Bladder microvascular endothelial cell (primary cell): ENCODE data around the gene SRSF4. TPM values are rescaled to one million over a fixed set of nuclear protein-coding genes. Genes with fewer than 3 reads are reported as not detected.

Source experiments
- total RNA-seq: library from RNA; depleted of rRNA; stranded (reverse); fragments of >200 nt; gene quantifications from 2 replicates; pipeline ENCODE4 v1.2.3, GENCODE V29; 2014

SRSF4 gene
- 32.4 and 49.0 TPM in 2 replicates for total RNA-seq

DNA sequence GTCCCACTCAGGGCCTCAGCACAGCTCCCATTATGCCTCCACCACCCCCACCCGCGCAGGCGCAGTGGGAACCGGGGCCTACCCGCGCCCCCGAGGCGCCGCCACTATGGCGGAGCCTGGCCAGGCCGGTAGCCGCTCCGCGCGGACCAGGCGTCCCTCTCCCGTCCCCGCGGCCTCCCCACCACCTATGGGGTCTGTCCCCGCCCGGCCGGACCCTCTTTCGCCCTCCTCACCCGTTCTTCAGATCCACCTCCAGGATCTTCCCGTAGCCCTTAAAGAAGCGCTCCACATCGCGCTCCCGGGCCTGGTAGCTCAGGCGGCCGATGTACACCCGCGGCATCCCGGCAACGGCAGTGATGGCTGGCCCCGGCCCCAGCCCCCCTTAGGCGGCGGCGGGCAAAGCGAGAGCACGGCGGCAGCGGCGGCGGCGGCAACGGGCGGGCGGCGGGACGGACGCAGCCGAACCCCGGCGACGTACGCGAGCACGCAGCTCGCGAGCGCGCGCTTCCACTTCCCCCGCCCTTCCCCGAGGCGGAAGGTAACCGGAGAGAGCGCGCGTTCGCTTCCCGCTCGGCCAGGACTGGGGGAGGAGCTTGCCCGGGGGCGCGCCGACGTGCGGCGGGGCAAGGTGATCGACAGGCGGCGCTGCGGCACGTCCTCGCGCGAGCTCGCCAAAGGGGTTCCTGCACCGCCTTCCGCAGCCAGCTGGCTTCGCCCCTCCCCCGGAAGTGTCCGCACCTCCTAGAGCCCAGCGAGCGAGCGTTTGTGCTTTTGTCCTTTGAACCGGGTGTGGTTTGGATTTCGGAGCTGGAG is at the start of gene SRSF4:
TSS of gene SRSF4 (minus strand) at position 488 of the 813 bp plus-strand sequence. CDS start at position 340, 148 bp downstream.

DNA sequence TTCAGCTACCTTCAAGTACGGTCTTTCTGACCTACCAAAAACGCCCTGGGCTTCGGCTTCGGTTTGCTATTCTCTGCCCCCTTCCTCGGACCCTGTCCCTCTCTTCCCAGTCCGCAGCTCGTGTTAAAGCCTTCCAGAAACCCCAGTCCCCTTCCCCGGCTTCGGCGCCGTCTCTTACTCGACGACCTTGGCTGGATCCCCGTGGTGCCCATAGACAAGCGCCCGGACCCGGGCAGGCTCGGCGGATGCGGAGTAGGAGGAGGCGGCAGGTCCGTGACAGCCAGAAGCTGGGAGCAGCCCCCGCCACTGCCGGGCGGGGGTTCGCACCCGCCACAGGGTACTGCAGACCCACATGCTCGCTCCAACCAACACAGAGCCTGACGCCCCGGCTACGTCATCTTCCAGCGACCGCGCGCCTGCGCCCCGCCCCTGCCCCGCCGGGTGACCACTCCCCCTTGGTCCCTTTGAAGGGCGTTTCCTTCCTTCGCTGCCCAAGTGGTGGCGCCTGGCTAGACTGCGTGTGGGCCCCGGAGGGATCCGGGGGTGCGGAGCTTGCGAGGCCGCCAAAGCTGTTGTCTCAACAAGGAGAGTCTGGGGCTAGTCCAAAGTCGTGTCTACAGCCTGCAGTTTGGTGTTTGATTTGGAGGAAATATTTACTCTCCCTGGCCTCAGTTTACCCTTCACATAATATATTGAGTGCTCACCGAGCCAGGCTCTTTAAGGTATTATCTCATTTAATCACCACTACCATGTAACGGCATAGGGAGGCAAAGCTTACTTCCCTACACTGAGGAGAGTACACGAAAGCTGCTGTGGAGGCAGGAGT is 49.1 kb upstream of the SRSF4 start, which contains the start of gene MECR:
TSS of gene MECR (minus strand) at position 382 of the 826 bp plus-strand sequence. CDS start at position 354, 28 bp downstream.

GRCh38 chr1:29123887-29124365 is 57.8 kb downstream of the SRSF4 start, which contains the start of gene TMEM200B:
Gene TMEM200B, minus strand, starts transcription at chr1:29123903. Its CDS starts 2,075 bp downstream, at chr1:29121828.

Other genes with a start within 250 kb of the SRSF4 start
- gene TMEM200B, start 58.0 kb downstream of the SRSF4 start, total RNA-seq: 0.19 and 0.49 TPM in 2 replicates
- gene MECR, start 49.0 kb upstream of the SRSF4 start, total RNA-seq: 14.4 and 17.5 TPM in 2 replicates
- gene PTPRU, start 54.6 kb upstream of the SRSF4 start, total RNA-seq: 3.2 and 7.6 TPM in 2 replicates